SK-MEL-5 (cell line): ENCODE data around the gene TOMM20L. TPM values are rescaled to one million over a fixed set of nuclear protein-coding genes. Genes with fewer than 3 reads are reported as not detected.
"Not testable (repeated sequence)": the region's sequence is repeated elsewhere in the genome, so short reads cannot be mapped to it uniquely, and the experiment has no call there.

Source experiments
- DNase-seq: peaks from one replicate; pipeline ENCODE4 v3.0.0-alpha.2; 2016; ENCODE audit warnings: low read depth, low spot score
- in situ Hi-C: cut with HindIII; loops from 2 replicates; pipeline ENCODE4 v1.10.0; 2016; ENCODE audit warnings: low sequenced_read_pairs, high pct_unique_total_duplicates, low pct_unique_long_range_greater_than_20kb
- polyA plus RNA-seq, 2 experiments: library from polyadenylated mRNA; depleted of rRNA; stranded (reverse); fragments of >200 nt; gene quantifications; 2 replicates each; pipeline ENCODE4 v1.2.3, GENCODE V29; 2015
- total RNA-seq: library from RNA; depleted of rRNA; stranded (reverse); fragments of >200 nt; shearing (Covaris generic); gene quantifications from 2 replicates; pipeline ENCODE4 v1.2.3, GENCODE V29; 2014; rRNA removed

TOMM20L gene
- total RNA-seq: not detected in 2 replicates
- polyA plus RNA-seq (2015; cell fraction: cytosol; rRNA removed): not detected in 2 replicates
- polyA plus RNA-seq (2015; cell fraction: nucleus; rRNA removed): not detected in 2 replicates

DNA sequence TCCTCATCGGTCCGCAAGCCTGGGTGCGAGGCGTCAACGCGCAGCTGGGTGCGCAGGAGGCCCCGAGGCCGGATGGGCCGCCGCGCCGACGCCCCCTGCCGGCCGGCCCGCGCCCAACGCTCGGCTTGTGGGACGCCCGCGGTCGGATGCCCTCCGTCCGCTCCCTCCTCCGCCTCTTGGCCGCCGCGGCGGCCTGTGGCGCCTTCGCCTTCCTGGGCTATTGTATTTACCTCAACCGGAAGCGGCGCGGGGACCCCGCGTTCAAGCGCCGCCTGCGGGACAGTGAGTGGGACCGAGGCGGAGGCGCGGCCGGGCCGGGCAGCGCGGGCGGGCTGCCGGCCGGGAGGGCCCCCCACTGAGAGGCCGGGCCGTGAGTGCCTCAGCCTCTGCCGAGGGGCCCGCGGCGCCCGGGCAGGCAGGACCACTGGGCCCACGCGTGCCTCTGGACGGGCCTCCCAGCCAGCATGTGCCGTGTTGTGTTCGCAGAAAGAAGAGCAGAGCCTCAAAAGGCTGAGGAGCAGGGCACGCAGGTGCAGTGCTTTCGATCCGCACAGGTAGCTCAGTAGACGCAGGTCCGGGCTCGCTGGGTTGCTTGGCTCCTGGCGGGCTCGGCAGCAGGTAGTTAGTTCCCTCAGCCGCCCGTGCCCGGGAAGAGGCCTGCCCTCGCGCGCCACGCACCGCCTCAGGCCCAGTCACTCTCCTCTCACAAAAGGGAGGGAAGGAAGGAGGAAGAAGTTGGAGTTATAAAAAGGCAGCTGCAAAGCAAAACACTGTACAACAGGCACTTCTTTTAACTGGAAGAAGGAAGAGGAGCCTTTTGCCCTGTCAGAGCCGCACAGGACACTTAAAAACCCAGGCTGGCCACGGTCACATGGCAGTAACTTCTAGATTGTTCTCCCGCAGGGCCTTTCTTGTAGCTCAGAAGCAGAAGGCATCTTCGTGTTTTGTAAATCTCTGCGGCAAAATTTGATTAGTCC lies at the start of gene TOMM20L:
Gene TOMM20L, plus strand, starts transcription at position 119 of the 977 bp plus-strand sequence. Its CDS starts 28 bp downstream, at position 147.
- DNase-seq: peak; percentile 75

GRCh38 chr14:58353516-58354299 lies 42.0 kb upstream of the TOMM20L start:
- no peak for DNase-seq
- in situ Hi-C loops: no loop called here

More for the DNA sequence above, at the start of gene TOMM20L:
- in situ Hi-C loops: no loop called here

- in situ Hi-C loops: no loop called here
- DNase-seq: no peak
These were observed 40.9 kb upstream of the TOMM20L start for GRCh38 chr14:58354808-58355207.

GRCh38 chr14:58356268-58356667 lies 39.5 kb upstream of the TOMM20L start:
- in situ Hi-C loops: no loop called here
- no peak for DNase-seq

DNA sequence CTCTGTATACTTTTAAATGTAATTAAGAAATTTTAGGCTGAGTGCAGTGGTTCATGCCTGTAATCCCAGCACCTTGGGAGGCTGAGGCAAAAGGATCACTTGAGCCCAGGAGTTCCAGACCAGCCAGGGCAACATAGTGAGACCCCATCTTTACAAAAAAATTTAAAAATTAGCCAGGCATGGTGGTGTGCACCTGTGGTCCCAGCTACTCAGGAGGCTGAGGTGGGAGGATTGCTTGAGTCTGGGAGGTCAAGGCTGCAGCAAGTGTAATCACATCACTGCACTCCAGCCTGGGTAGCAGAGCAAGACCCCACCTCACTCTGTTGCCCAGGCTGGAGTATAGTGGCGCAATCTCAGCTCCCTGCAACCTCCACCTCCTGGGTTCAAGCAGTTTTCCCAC lies 33.5 kb upstream of the TOMM20L start:
- in situ Hi-C loops, DNase-seq: not testable (repeated sequence)

- in situ Hi-C loops: no loop called here
- DNase-seq: peak; percentile 53
These were observed 32.8 kb upstream of the TOMM20L start for GRCh38 chr14:58362798-58363412.

DNA sequence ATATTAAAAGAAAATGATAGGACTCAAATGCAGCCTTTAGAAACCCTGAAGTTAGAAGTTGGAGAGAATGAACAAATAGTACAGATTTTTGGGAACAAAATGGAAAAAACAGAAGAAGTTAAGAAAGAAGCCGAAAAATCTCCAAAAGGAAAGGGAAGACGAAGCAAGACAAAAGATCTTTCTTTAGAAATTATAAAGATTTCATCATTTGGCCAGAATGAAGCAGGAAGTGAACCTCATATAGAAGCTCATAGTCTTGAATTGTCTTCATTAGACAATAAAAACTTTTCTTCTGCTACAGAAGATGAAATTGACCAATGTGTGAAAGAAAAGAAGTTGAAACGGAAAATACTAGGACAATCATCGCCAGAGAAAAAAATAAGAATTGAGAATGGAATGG lies 31.4 kb upstream of the TOMM20L start:
- in situ Hi-C loops: no loop called here
- DNase-seq: no peak

DNA sequence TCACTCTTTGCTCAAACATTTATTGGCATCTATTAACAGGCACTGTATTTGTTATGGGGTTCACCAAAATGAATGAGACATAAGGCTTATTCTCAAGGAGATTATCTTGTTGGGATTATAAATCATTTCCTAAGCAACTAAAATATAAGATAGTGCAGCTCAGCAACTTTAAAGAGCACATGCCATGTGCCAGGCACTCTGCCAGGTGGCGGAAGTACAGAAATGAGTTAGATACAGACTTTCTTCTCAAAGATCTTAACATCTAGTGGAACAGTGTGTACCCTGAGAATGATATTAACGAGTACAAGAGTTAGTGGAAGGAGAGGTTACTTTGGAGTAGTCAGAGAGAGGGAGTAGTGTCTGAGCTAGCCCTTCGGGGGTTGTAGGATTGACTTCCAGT lies 28.4 kb upstream of the TOMM20L start:
- in situ Hi-C loops: no loop called here
- no peak for DNase-seq

- in situ Hi-C loops: no loop called here
- no peak for DNase-seq
These were observed 26.8 kb upstream of the TOMM20L start for GRCh38 chr14:58368956-58369355.

DNA sequence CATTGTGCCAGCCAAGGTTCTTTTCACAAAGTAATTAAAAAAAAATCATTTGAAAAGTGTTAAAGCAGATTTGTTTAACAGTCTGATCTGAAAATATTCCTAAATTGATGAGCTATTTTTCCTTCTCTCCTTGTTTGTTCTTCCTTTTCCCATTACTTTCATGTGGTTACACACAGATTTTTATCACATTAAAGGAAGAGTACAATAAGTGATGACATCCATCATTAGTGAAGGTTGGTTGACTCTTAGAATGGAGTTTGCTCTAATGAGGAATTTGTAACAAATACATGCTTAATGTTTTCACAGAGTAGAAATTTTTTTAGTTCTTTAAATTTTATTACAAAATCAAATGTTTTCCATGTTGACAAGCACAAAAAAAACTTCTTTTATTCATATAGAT lies 18.9 kb upstream of the TOMM20L start:
- in situ Hi-C loops: no loop called here
- DNase-seq: no peak

- no peak for DNase-seq
- in situ Hi-C loops: no loop called here
These were observed 4.9 kb upstream of the TOMM20L start for GRCh38 chr14:58390830-58391229.

GRCh38 chr14:58395562-58395811 lies 243 bp upstream of the TOMM20L start:
- in situ Hi-C loops: no loop called here
- DNase-seq: no peak

DNA sequence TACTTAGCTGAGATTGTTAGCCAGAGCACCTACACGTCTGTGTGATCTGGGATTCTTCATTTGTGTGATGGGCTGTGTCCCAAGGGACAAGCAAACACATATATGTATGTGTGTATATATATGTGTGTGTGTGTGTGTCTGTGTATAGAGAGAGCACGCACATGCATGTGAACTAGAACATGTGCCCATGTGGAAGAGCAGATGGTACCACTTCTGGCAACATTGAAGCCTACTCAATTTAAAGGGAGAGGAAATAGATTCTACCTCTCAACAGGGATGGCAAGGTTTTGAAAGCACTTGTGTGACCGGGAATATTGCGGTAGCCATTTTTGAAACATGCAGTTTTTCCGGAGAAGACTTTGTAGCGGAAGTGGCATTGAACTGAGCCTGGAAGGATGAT lies 1.4 kb downstream of the TOMM20L start:
- DNase-seq: no peak
- in situ Hi-C loops: no loop called here

DNA sequence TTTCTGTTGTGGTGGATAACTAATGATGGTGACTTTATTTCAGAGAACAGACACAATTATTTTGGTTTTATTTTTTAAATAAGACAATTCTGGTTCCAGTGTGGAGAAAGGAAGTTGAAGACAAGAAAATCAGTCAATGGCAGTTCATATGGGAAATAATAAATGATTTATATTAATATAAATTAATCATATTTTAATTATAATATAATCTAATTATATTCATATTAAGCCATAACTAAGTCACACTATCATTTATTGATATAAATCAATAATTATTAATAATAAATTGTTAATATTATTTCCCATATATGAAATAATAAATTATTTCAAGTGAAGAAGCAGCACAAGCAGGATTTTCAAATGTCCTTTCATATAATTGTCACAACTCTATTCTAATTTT lies 2.8 kb downstream of the TOMM20L start:
- in situ Hi-C loops: no loop called here
- no peak for DNase-seq

DNA sequence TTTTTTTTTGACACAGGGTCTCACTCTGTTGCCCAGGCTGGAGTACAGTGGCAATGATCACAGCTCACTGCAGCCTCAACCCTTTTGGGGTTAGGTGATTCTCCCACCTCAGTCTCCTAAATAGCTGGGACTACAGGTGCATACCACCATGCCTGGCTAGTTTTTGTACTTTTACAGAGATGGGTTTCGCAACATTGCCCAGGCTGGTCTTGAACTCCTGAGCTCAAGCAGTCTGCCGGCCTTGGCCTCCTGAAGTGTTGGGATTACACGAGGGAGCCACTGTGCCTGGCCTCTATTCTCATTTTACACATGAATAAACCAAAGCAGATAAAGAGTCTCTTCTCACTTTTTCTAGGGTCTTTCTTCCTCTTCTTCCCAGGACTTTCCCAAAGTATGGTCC lies 3.2 kb downstream of the TOMM20L start:
- in situ Hi-C loops: no loop called here

DNA sequence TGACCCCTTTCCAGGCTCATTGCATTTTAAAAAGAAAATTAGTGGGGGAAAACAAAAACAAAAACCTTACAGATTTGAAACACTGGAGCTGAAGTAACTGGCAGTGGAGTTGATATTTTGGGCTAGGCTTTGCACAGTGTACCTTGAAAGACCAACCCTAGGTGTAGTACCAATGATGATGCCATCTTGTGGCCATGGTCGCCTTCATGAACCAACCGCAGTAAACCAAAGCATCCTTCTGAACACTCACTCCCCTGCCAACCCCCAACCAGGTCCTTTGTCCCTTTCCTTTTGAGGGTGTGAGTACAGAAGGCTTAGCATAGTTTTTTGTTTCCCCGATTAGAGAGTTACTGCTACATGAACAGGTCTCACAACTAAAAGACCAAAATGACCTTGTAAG lies 5.9 kb downstream of the TOMM20L start:
- DNase-seq: peak; percentile 8
- in situ Hi-C loops: no loop called here

More for the DNA sequence above, 3.2 kb downstream of the TOMM20L start:
- DNase-seq: no peak

DNA sequence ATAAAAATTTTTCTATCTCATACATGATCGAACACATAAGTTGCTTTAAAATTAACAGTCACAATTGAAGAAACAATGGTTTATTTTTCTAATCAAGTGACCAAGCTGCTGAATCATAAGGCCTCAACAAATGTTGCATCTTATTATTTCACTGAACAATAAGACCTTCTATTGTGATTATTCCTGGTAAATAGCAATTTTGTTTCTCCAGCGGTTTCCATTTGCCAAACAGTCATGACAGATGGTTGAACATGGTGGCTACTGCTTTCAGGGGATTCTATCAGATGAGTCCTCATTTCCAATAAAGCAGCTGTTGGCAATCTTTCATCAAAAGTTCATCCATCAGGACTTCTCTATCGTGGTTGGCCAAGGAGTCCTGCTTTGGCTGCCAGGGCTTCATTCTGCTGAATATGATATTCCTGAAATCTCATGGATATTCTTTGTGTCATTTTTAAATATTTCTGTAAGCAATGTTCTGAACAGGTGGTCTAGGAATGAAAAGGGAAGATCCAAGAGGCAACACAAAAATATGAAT lies 13.0 kb downstream of the TOMM20L start:
- in situ Hi-C loops: no loop called here
- DNase-seq: no peak

- in situ Hi-C loops: no loop called here
- DNase-seq: peak; percentile 28
These were observed 19.1 kb downstream of the TOMM20L start for GRCh38 chr14:58414845-58415244.
